ENCODE results near the gene LEKR1.

LEKR1 gene

GRCh38 chr3:156847752-156848448 is 21.7 kb downstream of the LEKR1 start:
- ChIA-PET POLR2A (no interaction called here), CTCF (no interaction called here)
- H3K9me3 ChIP-seq (ENCODE audit: control extremely low read depth in 1 of 5, control insufficient read depth in 4 of 5, insufficient read depth in 2 of 5, low read depth in 1 of 5, low read length in 4 of 5): no peaks in the 10 kb centered on the region
- no peaks in the 10 kb centered on the region for H3K4me1 ChIP-seq (ENCODE audit: control extremely low read depth in 1 of 4, control insufficient read depth in 4 of 4, insufficient read depth in 4 of 4, low read length in 3 of 4)
- H3K27ac ChIP-seq (ENCODE audit: insufficient read depth in 1 of 2, low read depth in 1 of 2, low read length in 2 of 2, poor library complexity in 1 of 2, severe bottlenecking in 2 of 2): no peak overlapping the region
- H3K4me3 ChIP-seq (ENCODE audit: control insufficient read depth in 1 of 7, extremely low read depth in 1 of 7, insufficient read depth in 4 of 7, low read depth in 2 of 7, low read length in 6 of 7): no peak overlapping the region
- DNase-seq: no peak
- H3K27me3 ChIP-seq (replicated peaks in 2 of 5; ENCODE audit: control insufficient read depth in 4 of 5, insufficient read depth in 5 of 5, low read length in 4 of 5): no peaks in the 10 kb centered on the region
- H3K36me3 ChIP-seq (ENCODE audit: control insufficient read depth in 4 of 4, insufficient read depth in 4 of 4, low read length in 3 of 4): no peaks in the 10 kb centered on the region

DNA sequence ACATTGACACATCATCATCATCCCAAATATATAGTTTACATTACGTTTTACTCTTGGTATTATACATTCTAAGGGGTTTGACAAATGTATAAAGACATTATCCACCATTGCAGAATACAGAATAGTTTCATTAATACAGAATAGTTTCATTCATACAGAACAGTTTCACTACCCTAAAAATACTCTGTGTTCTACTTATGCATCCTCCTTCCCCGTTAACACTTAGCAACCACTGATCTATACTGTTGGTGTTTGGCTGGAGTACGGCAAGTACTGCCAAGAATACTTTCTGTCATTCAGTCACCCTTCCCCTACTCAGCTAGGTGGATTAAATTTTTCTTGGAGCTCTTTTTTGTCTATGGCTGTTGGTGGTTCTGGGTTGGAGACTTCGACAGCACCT is 33.4 kb downstream of the LEKR1 start:
- no peaks in the 10 kb centered on the region for H3K4me1 ChIP-seq (ENCODE audit: control extremely low read depth in 1 of 4, control insufficient read depth in 4 of 4, insufficient read depth in 4 of 4, low read length in 3 of 4)
- no peaks in the 10 kb centered on the region for H3K27me3 ChIP-seq (replicated peaks in 2 of 5; ENCODE audit: control insufficient read depth in 4 of 5, insufficient read depth in 5 of 5, low read length in 4 of 5)
- no peak overlapping the region for H3K27ac ChIP-seq (ENCODE audit: insufficient read depth in 1 of 2, low read depth in 1 of 2, low read length in 2 of 2, poor library complexity in 1 of 2, severe bottlenecking in 2 of 2)
- WGBS (ENCODE audit: insufficient coverage): 100% methylated on average over 2 of the region's 4 CpGs
- H3K4me3 ChIP-seq (ENCODE audit: control insufficient read depth in 1 of 7, extremely low read depth in 1 of 7, insufficient read depth in 4 of 7, low read depth in 2 of 7, low read length in 6 of 7): no peak overlapping the region
- no peaks in the 10 kb centered on the region for H3K9me3 ChIP-seq (ENCODE audit: control extremely low read depth in 1 of 5, control insufficient read depth in 4 of 5, insufficient read depth in 2 of 5, low read depth in 1 of 5, low read length in 4 of 5)
- ChIA-PET CTCF (no interaction called here), POLR2A (no interaction called here)
- no peaks in the 10 kb centered on the region for H3K36me3 ChIP-seq (ENCODE audit: control insufficient read depth in 4 of 4, insufficient read depth in 4 of 4, low read length in 3 of 4)
- no peak for DNase-seq

DNA sequence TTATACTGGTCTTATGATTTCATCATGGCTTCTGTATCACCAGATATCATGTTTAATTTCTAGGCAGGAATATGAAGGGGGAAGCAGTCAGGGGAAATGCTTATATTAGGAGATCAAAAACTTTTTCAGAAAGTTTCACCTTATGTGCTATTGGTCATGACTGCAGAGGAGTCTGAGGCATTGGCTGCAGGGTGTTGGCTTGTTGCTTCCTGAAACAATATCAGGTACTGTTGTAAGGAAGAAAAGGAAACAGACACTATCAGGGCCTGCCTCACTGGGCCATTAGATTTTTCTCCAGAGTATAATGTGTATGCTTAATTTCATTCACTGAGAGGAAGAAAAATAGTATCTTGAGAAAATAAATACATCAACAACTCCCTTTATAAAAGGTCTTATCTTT is 34.7 kb downstream of the LEKR1 start:
- ChIA-PET POLR2A (no interaction called here), CTCF (no interaction called here)
- no peaks in the 10 kb centered on the region for H3K27me3 ChIP-seq (replicated peaks in 2 of 5; ENCODE audit: control insufficient read depth in 4 of 5, insufficient read depth in 5 of 5, low read length in 4 of 5)
- no peaks in the 10 kb centered on the region for H3K9me3 ChIP-seq (ENCODE audit: control extremely low read depth in 1 of 5, control insufficient read depth in 4 of 5, insufficient read depth in 2 of 5, low read depth in 1 of 5, low read length in 4 of 5)
- no peak overlapping the region for H3K4me3 ChIP-seq (ENCODE audit: control insufficient read depth in 1 of 7, extremely low read depth in 1 of 7, insufficient read depth in 4 of 7, low read depth in 2 of 7, low read length in 6 of 7)
- no peak overlapping the region for H3K27ac ChIP-seq (ENCODE audit: insufficient read depth in 1 of 2, low read depth in 1 of 2, low read length in 2 of 2, poor library complexity in 1 of 2, severe bottlenecking in 2 of 2)
- no peaks in the 10 kb centered on the region for H3K36me3 ChIP-seq (ENCODE audit: control insufficient read depth in 4 of 4, insufficient read depth in 4 of 4, low read length in 3 of 4)
- H3K4me1 ChIP-seq (ENCODE audit: control extremely low read depth in 1 of 4, control insufficient read depth in 4 of 4, insufficient read depth in 4 of 4, low read length in 3 of 4): no peaks in the 10 kb centered on the region
- no peak for DNase-seq

DNA sequence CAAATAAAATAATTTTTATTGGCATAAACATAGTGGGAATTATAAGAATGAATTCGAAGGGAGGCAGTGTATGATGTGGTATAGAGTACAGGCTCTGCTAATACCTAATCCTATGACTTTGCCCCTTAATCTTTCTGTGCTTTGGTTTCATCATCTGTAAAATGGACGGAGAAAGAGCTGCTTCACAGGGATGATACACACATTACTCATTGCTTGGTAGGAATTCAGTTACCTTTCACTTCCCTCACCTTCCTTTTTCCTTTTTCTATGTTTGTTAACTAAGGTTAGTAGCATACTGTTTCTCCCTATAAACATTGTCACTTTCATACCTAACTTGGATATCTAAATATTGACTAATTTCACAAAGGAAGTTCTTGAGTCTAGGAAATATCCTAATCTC is 36.2 kb downstream of the LEKR1 start:
- Histone ChIP-seq H3K9me3 (ENCODE audit: control extremely low read depth in 1 of 5, control insufficient read depth in 4 of 5, insufficient read depth in 2 of 5, low read depth in 1 of 5, low read length in 4 of 5) (no peaks in the 10 kb centered on the region), H3K27ac (ENCODE audit: insufficient read depth in 1 of 2, low read depth in 1 of 2, low read length in 2 of 2, poor library complexity in 1 of 2, severe bottlenecking in 2 of 2) (no peak overlapping the region), H3K27me3 (replicated peaks in 2 of 5; ENCODE audit: control insufficient read depth in 4 of 5, insufficient read depth in 5 of 5, low read length in 4 of 5) (no peaks in the 10 kb centered on the region), H3K4me3 (ENCODE audit: control insufficient read depth in 1 of 7, extremely low read depth in 1 of 7, insufficient read depth in 4 of 7, low read depth in 2 of 7, low read length in 6 of 7) (no peak overlapping the region), H3K4me1 (ENCODE audit: control extremely low read depth in 1 of 4, control insufficient read depth in 4 of 4, insufficient read depth in 4 of 4, low read length in 3 of 4) (no peaks in the 10 kb centered on the region), H3K36me3 (ENCODE audit: control insufficient read depth in 4 of 4, insufficient read depth in 4 of 4, low read length in 3 of 4) (no peaks in the 10 kb centered on the region)
- POLR2A ChIA-PET: no interaction called here
- WGBS (ENCODE audit: insufficient coverage): no CpG with 5 or more reads among the region's 2 CpGs
- DNase-seq: no peak
- CTCF ChIA-PET: no interaction called here

GRCh38 chr3:156865732-156866131 is 39.6 kb downstream of the LEKR1 start:
- Histone ChIP-seq H3K27ac (ENCODE audit: insufficient read depth in 1 of 2, low read depth in 1 of 2, low read length in 2 of 2, poor library complexity in 1 of 2, severe bottlenecking in 2 of 2) (no peak overlapping the region), H3K4me1 (ENCODE audit: control extremely low read depth in 1 of 4, control insufficient read depth in 4 of 4, insufficient read depth in 4 of 4, low read length in 3 of 4) (no peaks in the 10 kb centered on the region), H3K27me3 (replicated peaks in 2 of 5; ENCODE audit: control insufficient read depth in 4 of 5, insufficient read depth in 5 of 5, low read length in 4 of 5) (no peaks in the 10 kb centered on the region), H3K9me3 (ENCODE audit: control extremely low read depth in 1 of 5, control insufficient read depth in 4 of 5, insufficient read depth in 2 of 5, low read depth in 1 of 5, low read length in 4 of 5) (peaks cover 0 to 2% (median 0%) of the 10 kb centered on the region in 5 experiments), H3K4me3 (ENCODE audit: control insufficient read depth in 1 of 7, extremely low read depth in 1 of 7, insufficient read depth in 4 of 7, low read depth in 2 of 7, low read length in 6 of 7) (no peak overlapping the region), H3K36me3 (ENCODE audit: control insufficient read depth in 4 of 4, insufficient read depth in 4 of 4, low read length in 3 of 4) (no peaks in the 10 kb centered on the region)
- CTCF ChIA-PET: no interaction called here
- WGBS (ENCODE audit: insufficient coverage): 80% methylated on average over 1 of the region's 2 CpGs
- POLR2A ChIA-PET: no interaction called here
- DNase-seq: no peak

GRCh38 chr3:156867174-156867573 is 41.0 kb downstream of the LEKR1 start:
- peaks cover 0 to 8% (median 0%) of the 10 kb centered on the region in 5 experiments for H3K9me3 ChIP-seq (ENCODE audit: control extremely low read depth in 1 of 5, control insufficient read depth in 4 of 5, insufficient read depth in 2 of 5, low read depth in 1 of 5, low read length in 4 of 5)
- no peak overlapping the region for H3K27ac ChIP-seq (ENCODE audit: insufficient read depth in 1 of 2, low read depth in 1 of 2, low read length in 2 of 2, poor library complexity in 1 of 2, severe bottlenecking in 2 of 2)
- POLR2A ChIA-PET: no interaction called here
- H3K4me3 ChIP-seq (ENCODE audit: control insufficient read depth in 1 of 7, extremely low read depth in 1 of 7, insufficient read depth in 4 of 7, low read depth in 2 of 7, low read length in 6 of 7): no peak overlapping the region
- no peaks in the 10 kb centered on the region for H3K4me1 ChIP-seq (ENCODE audit: control extremely low read depth in 1 of 4, control insufficient read depth in 4 of 4, insufficient read depth in 4 of 4, low read length in 3 of 4)
- no peaks in the 10 kb centered on the region for H3K36me3 ChIP-seq (ENCODE audit: control insufficient read depth in 4 of 4, insufficient read depth in 4 of 4, low read length in 3 of 4)
- no peaks in the 10 kb centered on the region for H3K27me3 ChIP-seq (replicated peaks in 2 of 5; ENCODE audit: control insufficient read depth in 4 of 5, insufficient read depth in 5 of 5, low read length in 4 of 5)
- WGBS (ENCODE audit: insufficient coverage): no CpG with 5 or more reads among the region's 1 CpG
- CTCF ChIA-PET: interaction anchor here (0.5 kb wide), 1 partner anchor 34 kb away, joined by 3 read pairs; no protein-coding TSS in a partner anchor
- DNase-seq: no peak

- H3K27me3 ChIP-seq (replicated peaks in 2 of 5; ENCODE audit: control insufficient read depth in 4 of 5, insufficient read depth in 5 of 5, low read length in 4 of 5): no peaks in the 10 kb centered on the region
- CTCF ChIA-PET: interaction anchor here (0.5 kb wide), 1 partner anchor 33 kb away, joined by 3 read pairs; no protein-coding TSS in a partner anchor
- POLR2A ChIA-PET: no interaction called here
- H3K4me3 ChIP-seq (ENCODE audit: control insufficient read depth in 1 of 7, extremely low read depth in 1 of 7, insufficient read depth in 4 of 7, low read depth in 2 of 7, low read length in 6 of 7): no peak overlapping the region
- H3K9me3 ChIP-seq (ENCODE audit: control extremely low read depth in 1 of 5, control insufficient read depth in 4 of 5, insufficient read depth in 2 of 5, low read depth in 1 of 5, low read length in 4 of 5): peaks cover 0 to 8% (median 0%) of the 10 kb centered on the region in 5 experiments
- no peak overlapping the region for H3K27ac ChIP-seq (ENCODE audit: insufficient read depth in 1 of 2, low read depth in 1 of 2, low read length in 2 of 2, poor library complexity in 1 of 2, severe bottlenecking in 2 of 2)
- H3K36me3 ChIP-seq (ENCODE audit: control insufficient read depth in 4 of 4, insufficient read depth in 4 of 4, low read length in 3 of 4): no peaks in the 10 kb centered on the region
- H3K4me1 ChIP-seq (ENCODE audit: control extremely low read depth in 1 of 4, control insufficient read depth in 4 of 4, insufficient read depth in 4 of 4, low read length in 3 of 4): no peaks in the 10 kb centered on the region
- no peak for DNase-seq
- no CpG with 5 or more reads among the region's 3 CpGs for WGBS (ENCODE audit: insufficient coverage)
Measured at GRCh38 chr3:156867920-156868319, 41.8 kb downstream of the LEKR1 start.

Measured in common myeloid progenitor, CD34-positive (primary cell).